HG03571 (cell line): Measurements from ENCODE around the gene ASIC3.
"Not testable (repeated sequence)": the region's sequence is repeated elsewhere in the genome, so short reads cannot be mapped to it uniquely, and the experiment has no call there.

Experiments
- ATAC-seq: cut with Tn5 transposase; IDR thresholded peaks from one replicate; pipeline ENCODE4 v1.9.1; 2021; ENCODE audit not compliant: unreplicated experiment

ASIC3 gene

DNA sequence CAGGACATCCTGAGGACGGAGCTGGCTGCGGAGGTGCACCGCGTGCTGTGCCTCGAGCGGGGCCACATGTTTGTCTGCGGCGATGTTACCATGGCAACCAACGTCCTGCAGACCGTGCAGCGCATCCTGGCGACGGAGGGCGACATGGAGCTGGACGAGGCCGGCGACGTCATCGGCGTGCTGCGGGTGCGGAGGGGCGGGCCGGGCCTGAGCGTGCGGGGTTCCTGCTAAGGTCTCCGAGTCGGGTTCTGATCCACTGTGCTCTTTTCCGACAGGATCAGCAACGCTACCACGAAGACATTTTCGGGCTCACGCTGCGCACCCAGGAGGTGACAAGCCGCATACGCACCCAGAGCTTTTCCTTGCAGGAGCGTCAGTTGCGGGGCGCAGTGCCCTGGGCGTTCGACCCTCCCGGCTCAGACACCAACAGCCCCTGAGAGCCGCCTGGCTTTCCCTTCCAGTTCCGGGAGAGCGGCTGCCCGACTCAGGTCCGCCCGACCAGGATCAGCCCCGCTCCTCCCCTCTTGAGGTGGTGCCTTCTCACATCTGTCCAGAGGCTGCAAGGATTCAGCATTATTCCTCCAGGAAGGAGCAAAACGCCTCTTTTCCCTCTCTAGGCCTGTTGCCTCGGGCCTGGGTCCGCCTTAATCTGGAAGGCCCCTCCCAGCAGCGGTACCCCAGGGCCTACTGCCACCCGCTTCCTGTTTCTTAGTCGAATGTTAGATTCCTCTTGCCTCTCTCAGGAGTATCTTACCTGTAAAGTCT, 34.4 kb upstream of the ASIC3 start:
- ATAC-seq, result no peak

- no peak for ATAC-seq
Measured at GRCh38 chr7:151014950-151015349, 33.4 kb upstream of the ASIC3 start.

GRCh38 chr7:151015967-151016366, 32.4 kb upstream of the ASIC3 start:
- no peak for ATAC-seq

DNA sequence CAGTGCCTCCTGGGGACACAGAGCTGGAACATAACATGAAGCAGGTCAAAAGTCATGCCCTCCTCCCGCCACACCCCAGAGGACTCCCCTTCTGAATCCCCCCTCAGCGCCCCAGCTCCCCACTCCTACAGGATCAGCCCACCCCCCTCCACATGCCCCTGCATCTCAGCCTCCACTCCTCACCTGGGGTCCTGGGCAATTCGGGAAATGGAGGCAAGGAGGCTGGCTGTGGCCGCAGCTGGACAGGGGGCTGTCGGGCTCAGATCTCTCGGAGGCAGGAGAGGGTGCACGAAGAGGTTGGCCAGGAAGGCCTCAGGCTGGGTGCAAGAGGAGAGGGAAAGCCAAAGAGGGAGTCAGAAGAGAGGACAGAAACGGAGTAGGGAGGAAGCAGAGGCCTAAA, 31.8 kb upstream of the ASIC3 start:
- ATAC-seq, result no peak

GRCh38 chr7:151016942-151017341, 31.4 kb upstream of the ASIC3 start:
- ATAC-seq, result no peak

DNA sequence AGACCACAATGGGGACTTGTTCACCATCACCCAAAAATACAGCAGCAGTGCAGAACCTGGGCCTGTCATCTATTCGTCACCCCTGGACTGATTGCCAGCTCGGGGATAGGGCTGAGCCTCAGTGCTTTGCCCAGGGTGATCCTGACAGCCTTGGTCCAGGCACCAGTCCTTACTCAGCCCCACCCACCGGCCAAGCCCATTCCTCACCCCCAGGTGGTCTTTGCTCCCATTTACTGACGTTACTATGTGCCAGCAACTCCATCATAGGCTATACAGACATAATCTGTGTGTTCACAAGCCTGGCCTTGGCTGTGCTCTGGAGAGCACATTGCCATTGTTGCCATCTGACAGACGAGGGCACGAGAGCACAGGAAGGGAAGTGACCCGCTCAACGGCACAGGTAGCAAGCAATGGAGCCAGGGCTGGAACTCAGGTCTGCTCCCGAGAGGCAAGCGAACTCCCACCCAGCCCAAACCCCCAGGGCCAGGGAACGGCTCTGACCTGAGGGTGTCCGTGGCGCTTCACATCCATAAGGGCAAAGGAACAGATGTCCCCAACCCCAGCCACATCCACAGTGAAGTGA, 30.9 kb upstream of the ASIC3 start:
- no peak for ATAC-seq

DNA sequence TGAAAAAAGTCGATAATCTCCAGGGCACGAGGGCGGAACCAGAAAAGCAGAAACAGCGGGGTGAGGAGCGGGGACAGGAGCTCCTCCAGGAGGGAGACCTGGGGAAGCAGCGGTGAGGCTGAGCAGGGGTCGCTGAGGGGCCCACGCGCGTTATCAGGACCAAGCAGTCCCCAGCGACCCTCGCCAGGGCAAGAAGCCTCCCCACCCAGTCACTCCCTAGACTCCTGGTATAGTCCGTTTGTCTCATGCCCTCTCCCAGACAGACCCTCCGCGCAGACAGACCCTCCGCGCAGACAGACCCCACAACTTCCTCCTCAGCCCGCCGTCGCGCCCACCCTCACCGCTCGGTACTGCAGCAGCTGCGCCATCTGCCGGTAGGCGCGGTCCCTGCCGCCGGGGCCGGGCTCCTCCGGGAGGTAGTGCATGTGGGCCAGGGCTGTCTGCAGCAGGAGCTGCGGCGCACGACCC, 30.3 kb upstream of the ASIC3 start:
- ATAC-seq, result no peak

- no peak for ATAC-seq
Measured at GRCh38 chr7:151018421-151019129, 29.8 kb upstream of the ASIC3 start.

GRCh38 chr7:151019130-151019447, 29.2 kb upstream of the ASIC3 start:
- ATAC-seq, result no peak

- no peak for ATAC-seq
Measured at GRCh38 chr7:151020231-151020630, 28.1 kb upstream of the ASIC3 start.

GRCh38 chr7:151023232-151023631, 25.1 kb upstream of the ASIC3 start:
- ATAC-seq, result no peak

GRCh38 chr7:151024435-151025056, 23.8 kb upstream of the ASIC3 start, which contains the start of gene ATG9B:
Gene ATG9B, minus strand, starts transcription at chr7:151024494. Its CDS starts 71 bp downstream, at chr7:151024423.
- ATAC-seq, result no peak

DNA sequence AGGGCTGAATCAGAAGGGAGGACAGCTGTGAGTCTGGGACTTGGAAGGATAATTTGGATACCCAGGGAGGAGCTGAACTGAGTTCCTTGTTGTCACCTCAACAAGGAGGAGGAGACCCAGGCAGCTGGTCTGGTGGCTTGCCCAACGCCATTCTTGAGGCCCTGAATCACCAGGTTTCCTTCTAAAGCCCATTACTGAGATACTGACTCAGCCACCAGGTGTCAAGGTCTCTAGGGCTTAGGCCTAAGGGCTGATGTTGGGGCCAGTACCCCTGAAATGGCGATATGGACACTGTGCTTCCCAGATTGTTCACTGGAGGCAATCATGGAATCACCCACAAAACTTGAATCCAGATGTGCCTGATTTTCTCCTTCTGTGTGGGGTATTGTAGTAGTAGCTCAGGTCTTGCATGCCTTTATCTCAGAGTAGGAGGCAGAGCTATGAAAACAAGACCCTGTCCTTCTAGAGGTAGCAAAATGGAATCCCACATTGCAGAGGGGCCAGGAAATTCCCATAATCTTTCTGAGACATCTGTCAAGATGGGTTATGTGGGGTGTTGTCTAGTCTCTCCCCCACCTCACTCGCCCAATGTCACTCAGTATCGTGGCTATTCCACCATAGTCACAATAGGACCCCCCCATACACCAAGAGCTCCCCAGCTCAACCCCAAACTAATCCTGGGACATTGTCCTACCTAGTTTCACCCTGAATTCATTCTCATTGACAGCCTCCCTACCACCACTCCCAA, 22.2 kb upstream of the ASIC3 start:
- no peak for ATAC-seq

DNA sequence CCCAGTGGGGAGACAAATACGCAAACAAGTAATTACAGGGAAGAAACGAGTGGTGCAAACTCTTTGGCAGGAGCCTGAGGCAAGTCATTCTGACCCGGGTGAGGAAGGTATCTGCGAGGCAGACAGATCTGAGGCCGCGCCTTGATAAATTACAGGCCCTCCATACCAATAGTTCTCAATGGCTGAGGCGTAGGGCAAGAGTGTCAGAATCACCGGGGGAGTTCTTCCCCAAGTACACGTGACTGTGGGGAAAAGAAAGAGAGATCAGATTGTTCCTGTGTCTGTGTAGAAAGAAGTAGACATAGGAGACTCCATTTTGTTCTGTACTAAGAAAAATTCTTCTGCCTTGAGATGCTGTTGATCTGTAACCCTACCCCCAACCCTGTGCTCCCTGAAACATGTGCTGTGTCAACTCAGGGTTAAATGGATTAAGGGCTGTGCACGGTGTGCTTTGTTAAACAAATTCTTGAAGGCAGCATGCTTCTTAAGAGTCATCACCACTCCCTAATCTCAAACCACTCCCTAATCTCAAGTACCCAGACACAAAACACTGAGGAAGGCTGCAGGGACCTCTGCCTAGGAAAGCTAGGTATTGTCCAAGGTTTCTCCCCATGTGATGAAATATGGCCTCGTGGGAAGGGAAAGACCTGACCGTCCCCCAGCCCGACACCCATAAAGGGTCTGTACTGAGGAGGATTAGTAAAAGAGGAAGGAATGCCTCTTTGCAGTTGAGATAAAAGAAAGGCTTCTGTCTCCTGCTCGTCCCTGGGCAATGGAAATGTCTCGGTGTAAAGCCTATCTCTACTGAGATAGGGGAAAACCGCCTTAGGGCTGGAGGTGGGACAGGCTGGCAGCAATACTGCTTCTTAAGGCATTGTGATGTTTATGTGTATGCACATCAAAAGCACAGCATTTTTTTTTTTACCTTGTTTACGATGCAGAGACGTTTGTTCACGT, 21.3 kb upstream of the ASIC3 start:
- not testable (repeated sequence) for ATAC-seq

DNA sequence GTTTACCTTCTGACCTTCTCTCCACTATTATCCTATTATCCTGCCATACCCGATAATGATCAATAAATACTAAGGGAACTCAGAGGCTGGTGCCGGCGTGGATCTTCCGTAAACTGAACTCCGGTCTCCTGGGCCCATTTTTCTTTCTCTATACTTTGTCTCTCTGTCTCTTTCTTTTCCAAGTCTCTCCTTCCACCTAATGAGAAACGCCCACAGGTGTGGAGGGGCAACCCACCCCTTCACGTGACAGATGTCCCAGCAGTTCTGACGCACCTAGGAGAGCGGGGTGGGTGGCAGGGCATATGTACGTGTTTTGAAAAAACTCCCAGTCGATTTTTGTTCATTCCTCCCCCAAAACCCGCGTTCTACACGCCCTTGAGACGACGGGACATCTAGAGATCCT, 20.6 kb upstream of the ASIC3 start:
- ATAC-seq, result not testable (repeated sequence)

DNA sequence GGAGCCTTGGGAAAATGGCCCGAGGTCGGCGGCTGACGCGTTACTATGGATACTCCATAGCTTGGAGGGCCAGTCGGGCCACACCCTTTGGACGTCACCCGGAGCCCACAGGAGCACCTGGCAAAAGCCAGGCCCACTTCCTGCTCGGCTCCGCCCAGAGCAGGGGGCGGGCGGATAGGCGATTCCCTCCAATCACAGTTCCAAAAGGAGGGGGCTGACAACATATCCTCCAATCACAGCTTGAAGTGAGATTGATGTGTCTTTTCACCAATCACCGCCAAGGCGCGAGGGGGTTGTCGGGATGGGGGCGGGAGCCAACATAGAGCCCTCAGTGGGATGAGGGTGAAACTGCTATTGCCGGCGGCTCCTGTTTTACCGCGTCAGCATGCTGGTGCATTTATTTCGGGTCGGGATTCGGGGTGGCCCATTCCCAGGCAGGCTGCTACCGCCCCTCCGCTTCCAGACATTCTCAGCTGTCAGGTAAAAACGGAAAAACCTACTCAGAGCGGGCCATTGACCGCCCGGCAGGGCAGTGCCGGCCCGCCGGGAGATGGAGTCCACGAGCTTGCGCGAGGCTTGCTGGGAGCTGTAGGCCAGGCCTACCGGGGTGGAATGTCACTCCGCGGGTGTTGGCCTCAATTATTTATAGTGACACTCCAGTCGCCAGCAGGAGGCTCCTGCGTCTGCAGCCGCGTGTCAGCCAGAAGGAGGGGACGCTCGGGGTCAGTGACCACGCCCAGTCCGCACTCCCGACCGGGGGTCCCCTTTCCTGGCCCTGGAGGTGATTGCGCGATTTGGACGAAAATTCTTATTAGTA, 20.0 kb upstream of the ASIC3 start, which contains the start of gene ABCB8:
TSS of gene ABCB8 (plus strand) at position 320 of the 817 bp plus-strand sequence. CDS start at position 386, 66 bp downstream.
- ATAC-seq, result peak; percentile 95

GRCh38 chr7:151028948-151029501, 19.3 kb upstream of the ASIC3 start:
- ATAC-seq, result no peak

DNA sequence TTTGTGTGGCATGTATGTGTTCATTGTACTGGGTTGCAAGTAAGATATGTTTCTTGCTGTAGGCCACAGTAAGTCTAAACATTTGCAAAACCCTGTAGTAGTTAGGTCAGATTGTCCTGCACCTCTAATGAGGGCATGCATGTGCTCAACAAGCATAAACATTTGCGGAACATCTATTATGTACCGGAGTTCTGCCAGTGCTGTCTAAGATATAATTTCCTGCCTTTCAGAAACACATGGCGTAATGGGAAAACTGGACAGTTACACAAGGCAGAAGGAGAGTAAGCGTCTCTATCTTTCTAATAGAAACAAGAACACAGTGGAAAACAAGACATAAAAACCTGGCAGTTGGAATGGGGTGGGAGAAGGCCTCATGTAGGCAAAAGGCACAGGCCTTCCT, 17.3 kb upstream of the ASIC3 start:
- no peak for ATAC-seq
